DLD1 (cell line): ENCODE results near the gene HLX.

Experiments
- in situ Hi-C: cut with HindIII; loops from 2 replicates; pipeline ENCODE4 v1.10.0; 2017; ENCODE audit warnings: low sequenced_read_pairs

Gene HLX

GRCh38 chr1:220895412-220895946 is 16.2 kb downstream of the HLX start:
- in situ Hi-C loops, result no loop called here

GRCh38 chr1:220896092-220896491 is 16.8 kb downstream of the HLX start:
- in situ Hi-C loops, result no loop called here

- in situ Hi-C loops, result no loop called here
Observed at GRCh38 chr1:220900842-220901241, 21.6 kb downstream of the HLX start.

GRCh38 chr1:220901881-220902280 is 22.6 kb downstream of the HLX start:
- in situ Hi-C loops, result no loop called here

- in situ Hi-C loops, result no loop called here
Observed at GRCh38 chr1:220902916-220903315, 23.7 kb downstream of the HLX start.

- in situ Hi-C loops, result no loop called here
Observed at GRCh38 chr1:220904876-220905275, 25.6 kb downstream of the HLX start.

- in situ Hi-C loops, result no loop called here
Observed at GRCh38 chr1:220905650-220906560, 26.7 kb downstream of the HLX start.

GRCh38 chr1:220906561-220907334 is 27.5 kb downstream of the HLX start:
- in situ Hi-C loops, result no loop called here

GRCh38 chr1:220908757-220909156 is 29.5 kb downstream of the HLX start:
- in situ Hi-C loops, result no loop called here

- in situ Hi-C loops, result no loop called here
Observed at GRCh38 chr1:220910021-220910420, 30.8 kb downstream of the HLX start.

GRCh38 chr1:220914283-220915116 is 35.3 kb downstream of the HLX start:
- in situ Hi-C loops, result no loop called here

GRCh38 chr1:220915117-220915440 is 35.8 kb downstream of the HLX start:
- in situ Hi-C loops, result no loop called here

GRCh38 chr1:220915954-220916353 is 36.7 kb downstream of the HLX start:
- in situ Hi-C loops, result no loop called here

- in situ Hi-C loops, result no loop called here
Observed at GRCh38 chr1:220917101-220917500, 37.9 kb downstream of the HLX start.

GRCh38 chr1:220917535-220918209 is 38.4 kb downstream of the HLX start:
- in situ Hi-C loops, result no loop called here

- in situ Hi-C loops, result no loop called here
Observed at GRCh38 chr1:220918285-220918951, 39.2 kb downstream of the HLX start.

GRCh38 chr1:220920967-220921366 is 41.7 kb downstream of the HLX start:
- in situ Hi-C loops, result no loop called here

GRCh38 chr1:220921498-220921897 is 42.3 kb downstream of the HLX start:
- in situ Hi-C loops, result no loop called here

GRCh38 chr1:220921971-220922635 is 42.9 kb downstream of the HLX start:
- in situ Hi-C loops, result no loop called here
